Esophagus muscularis mucosa (tissue), 4 donors: ENCODE data around the gene KCND3. TPM values are rescaled to one million over a fixed set of nuclear protein-coding genes. Genes with fewer than 3 reads are reported as not detected.
A peak's percentile ranks its signal among the peaks of the same experiment; 100 is the strongest.

Experiments used
- DNase-seq: peaks from one replicate; pipeline ENCODE4 v3.0.0-alpha.2; 2017; ENCODE audit errors: extremely low spot score
- H3K27ac ChIP-seq, 4 donors: fragments of 200-600 bp; sonication (generic); replicated peaks in 1 of 4; 1 replicate in 3 of 4; 2 replicates in 1 of 4; pipeline ENCODE4 v1.5.1; 2016 to 2019; ENCODE audit warnings: mild to moderate bottlenecking in 1 of 4
- H3K27me3 ChIP-seq, 4 donors: fragments of 200-600 bp; sonication (generic); one replicate each; pipeline versions ENCODE4 v1.5.1 to v1.6.0; 2016 to 2019
- H3K36me3 ChIP-seq, 4 donors: fragments of 200-600 bp; sonication (generic); one replicate each; pipeline ENCODE4 v1.5.1; 2016 to 2019
- H3K4me1 ChIP-seq, 4 donors: fragments of 200-600 bp; sonication (generic); one replicate each; pipeline ENCODE4 v1.5.1; 2016 to 2019
- H3K4me3 ChIP-seq, 4 donors: fragments of 200-600 bp; sonication (generic); 1 replicate in 2 of 4; 2 replicates in 2 of 4; pipeline ENCODE4 v1.5.1; 2016 to 2019; ENCODE audit warnings: mild to moderate bottlenecking in 4 of 4, moderate library complexity in 1 of 4
- H3K9me3 ChIP-seq, 4 donors: fragments of 200-600 bp; sonication (generic); 1 replicate in 3 of 4; 2 replicates in 1 of 4; pipeline ENCODE4 v1.5.1; 2016 to 2019
- CTCF ChIP-seq, 3 experiments: fragments of 200-600 bp in 2 of 3; fragments of 450-650 bp in 1 of 3; sonication (generic) in 2 of 3; IDR thresholded peaks; one replicate each; pipeline ENCODE4 v1.5.1; 2017 to 2019; ENCODE audit warnings: antibody characterized with exemption in 3 of 3, mild to moderate bottlenecking in 2 of 3, moderate library complexity in 1 of 3
- EP300 ChIP-seq: sonication (generic); formaldehyde crosslinking; IDR thresholded peaks from one replicate; pipeline ENCODE4 v1.6.1; 2017; ENCODE audit warnings: antibody characterized with exemption
- POLR2A ChIP-seq: fragments of 450-650 bp; IDR thresholded peaks from one replicate; pipeline ENCODE4 v1.6.1; 2017; ENCODE audit warnings: antibody characterized with exemption, moderate library complexity, mild to moderate bottlenecking, low read depth
- POLR2AphosphoS5 ChIP-seq, 2 donors: sonication (generic); formaldehyde crosslinking; IDR thresholded peaks; one replicate each; pipeline ENCODE4 v1.6.1; 2017; ENCODE audit warnings: antibody characterized with exemption in 2 of 2
- WGBS: methylation state at CpG from one replicate; pipeline ENCODE4 v1.1.5; 2018; 5-methylcytosine and 5-hydroxymethylcytosine counted together
- intact Hi-C: fragments of 100-400 bp; cut with DNase I; formaldehyde crosslinking; loops from one replicate; pipeline ENCODE4 v1.15.1; 2023
- total RNA-seq, 4 donors: library from RNA; depleted of rRNA; stranded (reverse); fragments of >200 nt; gene quantifications; one replicate each; pipeline versions ENCODE4 v1.1.0 to v1.2.1, GENCODE V29; 2016

Gene KCND3
- total RNA-seq, 4 donors from 2014 or later = 25.7 to 57.6 (median 47.5) TPM

- Histone ChIP-seq H3K4me1 (peaks cover 44 to 75% (median 62%) of the 10 kb centered on the region in 4 donors), H3K27me3 (no peaks in the 10 kb centered on the region), H3K36me3 (peaks cover 0 to 4% (median 0%) of the 10 kb centered on the region in 4 donors), H3K4me3 (no peak overlapping the region), H3K9me3 (no peaks in the 10 kb centered on the region), H3K27ac (no peak overlapping the region)
- 82% methylated on average over 8 of the region's 8 CpGs for whole genome bisulfite sequencing
- intact Hi-C loops = no loop called here
- no peak for DNase-seq
- TF ChIP-seq CTCF (IDR thresholded peaks at IDR 0.05) (no peak), EP300 (no peak), POLR2A (no peak), POLR2AphosphoS5 (IDR thresholded peaks at IDR 0.05) (no peak)
Observed at GRCh38 chr1:111961016-111961415, 28.5 kb downstream of the KCND3 start.

GRCh38 chr1:111959436-111959835 lies 30.0 kb downstream of the KCND3 start:
- Histone ChIP-seq H3K27ac (peak overlapping the region; percentile 27 to 64 (median 50)), H3K36me3 (peaks cover 0 to 4% (median 0%) of the 10 kb centered on the region in 4 donors), H3K4me3 (no peak overlapping the region), H3K4me1 (peaks cover 46 to 73% (median 59%) of the 10 kb centered on the region in 4 donors), H3K9me3 (no peaks in the 10 kb centered on the region), H3K27me3 (no peaks in the 10 kb centered on the region)
- 94% methylated on average over 4 of the region's 4 CpGs for WGBS
- TF ChIP-seq CTCF (IDR thresholded peaks at IDR 0.05) = peak in 1 of 3 experiments; percentile 7
- TF ChIP-seq POLR2AphosphoS5 (IDR thresholded peaks at IDR 0.05) = no peak
- TF ChIP-seq EP300 = no peak
- no peak for TF ChIP-seq POLR2A
- intact Hi-C loops = no loop called here
- DNase-seq = no peak

GRCh38 chr1:111958851-111959250 lies 30.6 kb downstream of the KCND3 start:
- TF ChIP-seq POLR2A (no peak), EP300 (no peak), CTCF (IDR thresholded peaks at IDR 0.05) (no peak), POLR2AphosphoS5 (IDR thresholded peaks at IDR 0.05) (no peak)
- intact Hi-C loops = no loop called here
- Histone ChIP-seq H3K36me3 (peaks cover 0 to 4% (median 0%) of the 10 kb centered on the region in 4 donors), H3K27me3 (no peaks in the 10 kb centered on the region), H3K4me1 (peaks cover 42 to 67% (median 53%) of the 10 kb centered on the region in 4 donors), H3K27ac (peak overlapping the region; percentile 27 to 64 (median 50)), H3K9me3 (no peaks in the 10 kb centered on the region), H3K4me3 (no peak overlapping the region)
- 55% methylated on average over 6 of the region's 6 CpGs for WGBS
- no peak for DNase-seq

GRCh38 chr1:111958075-111958474 lies 31.4 kb downstream of the KCND3 start:
- no peaks in the 10 kb centered on the region for H3K27me3 ChIP-seq
- no peak for TF ChIP-seq POLR2AphosphoS5 (IDR thresholded peaks at IDR 0.05)
- no peak for TF ChIP-seq EP300
- TF ChIP-seq CTCF (IDR thresholded peaks at IDR 0.05) = no peak
- no peak for TF ChIP-seq POLR2A
- whole genome bisulfite sequencing = 94% methylated on average over 3 of the region's 3 CpGs
- H3K27ac ChIP-seq = peak overlapping the region in 1 of 4 donors; percentile 52
- DNase-seq = no peak
- no peaks in the 10 kb centered on the region for H3K9me3 ChIP-seq
- H3K4me1 ChIP-seq = peaks cover 41 to 65% (median 53%) of the 10 kb centered on the region in 4 donors
- H3K36me3 ChIP-seq = peaks cover 0 to 4% (median 0%) of the 10 kb centered on the region in 4 donors
- no peak overlapping the region for H3K4me3 ChIP-seq
- intact Hi-C loops = no loop called here

GRCh38 chr1:111956155-111956771 lies 33.2 kb downstream of the KCND3 start:
- Histone ChIP-seq H3K9me3 (no peaks in the 10 kb centered on the region), H3K4me1 (peaks cover 35 to 63% (median 49%) of the 10 kb centered on the region in 4 donors), H3K36me3 (peaks cover 0 to 4% (median 0%) of the 10 kb centered on the region in 4 donors), H3K27me3 (no peaks in the 10 kb centered on the region), H3K27ac (peak overlapping the region in 1 of 4 donors; percentile 33), H3K4me3 (no peak overlapping the region)
- intact Hi-C loops = no loop called here
- no peak for DNase-seq
- TF ChIP-seq EP300 = no peak
- WGBS = 68% methylated on average over 13 of the region's 13 CpGs
